Measurements from ENCODE around the gene MPZL1. TPM values are rescaled to one million over a fixed set of nuclear protein-coding genes. Genes with fewer than 3 reads are reported as not detected.
"Not testable (repeated sequence)": the region's sequence is repeated elsewhere in the genome, so short reads cannot be mapped to it uniquely, and the experiment has no call there.

MPZL1 gene
- total RNA-seq, 1 donor, result 358 TPM

- no peak for TF ChIP-seq CTCF (IDR thresholded peaks at IDR 0.05; ENCODE audit: insufficient read depth, low read depth, low read length)
- no peak for DNase-seq (ENCODE audit: low read depth)
- H3K4me3 ChIP-seq (ENCODE audit: low read depth, low read length), result no peak overlapping the region
Observed at GRCh38 chr1:167821969-167822685, 100.3 kb downstream of the MPZL1 start.

- no peak for DNase-seq (ENCODE audit: low read depth)
- TF ChIP-seq CTCF (IDR thresholded peaks at IDR 0.05; ENCODE audit: insufficient read depth, low read depth, low read length), result no peak
- no peak overlapping the region for H3K4me3 ChIP-seq (ENCODE audit: low read depth, low read length)
Observed at GRCh38 chr1:167824163-167824794, 102.5 kb downstream of the MPZL1 start.

- DNase-seq (ENCODE audit: low read depth), result no peak
Observed at GRCh38 chr1:167825419-167826079, 103.8 kb downstream of the MPZL1 start.

GRCh38 chr1:167826127-167826526 is 104.3 kb downstream of the MPZL1 start:
- no peak for TF ChIP-seq CTCF (IDR thresholded peaks at IDR 0.05; ENCODE audit: insufficient read depth, low read depth, low read length)
- no peak for DNase-seq (ENCODE audit: low read depth)
- H3K4me3 ChIP-seq (ENCODE audit: low read depth, low read length), result no peak overlapping the region

More at GRCh38 chr1:167825419-167826079, 103.8 kb downstream of the MPZL1 start:
- TF ChIP-seq CTCF (IDR thresholded peaks at IDR 0.05; ENCODE audit: insufficient read depth, low read depth, low read length), result no peak
- H3K4me3 ChIP-seq (ENCODE audit: low read depth, low read length), result no peak overlapping the region

GRCh38 chr1:167829868-167830267 is 108.1 kb downstream of the MPZL1 start:
- TF ChIP-seq CTCF (IDR thresholded peaks at IDR 0.05; ENCODE audit: insufficient read depth, low read depth, low read length), result no peak
- DNase-seq (ENCODE audit: low read depth), result no peak

GRCh38 chr1:167830668-167831067 is 108.9 kb downstream of the MPZL1 start:
- not testable (repeated sequence) for H3K4me3 ChIP-seq (ENCODE audit: low read depth, low read length); DNase-seq (ENCODE audit: low read depth)

More at GRCh38 chr1:167829868-167830267, 108.1 kb downstream of the MPZL1 start:
- no peak overlapping the region for H3K4me3 ChIP-seq (ENCODE audit: low read depth, low read length)

GRCh38 chr1:167832693-167833092 is 110.9 kb downstream of the MPZL1 start:
- no peak overlapping the region for H3K4me3 ChIP-seq (ENCODE audit: low read depth, low read length)
- DNase-seq (ENCODE audit: low read depth), result no peak
- no peak for TF ChIP-seq CTCF (IDR thresholded peaks at IDR 0.05; ENCODE audit: insufficient read depth, low read depth, low read length)

All from fibroblast of villous mesenchyme (primary cell).